ENCODE measurements around the gene UBE2V1.

UBE2V1 gene

GRCh38 chr20:50101281-50101680 is 11.7 kb downstream of the UBE2V1 start:
- DNase-seq (ENCODE audit: insufficient read length, low spot score) (no peak), FAIRE-seq (no peak)
- no peak for TF ChIP-seq POLR2A (IDR thresholded peaks at IDR 0.05; ENCODE audit: low read depth, low read length)

GRCh38 chr20:50100552-50100951 is 12.4 kb downstream of the UBE2V1 start:
- no peak for FAIRE-seq
- no peak for TF ChIP-seq POLR2A (IDR thresholded peaks at IDR 0.05; ENCODE audit: low read depth, low read length)
- no peak for DNase-seq (ENCODE audit: insufficient read length, low spot score)

GRCh38 chr20:50099565-50099991 is 13.4 kb downstream of the UBE2V1 start:
- FAIRE-seq (no peak), DNase-seq (ENCODE audit: insufficient read length, low spot score) (no peak)
- no peak for TF ChIP-seq POLR2A (IDR thresholded peaks at IDR 0.05; ENCODE audit: low read depth, low read length)

GRCh38 chr20:50099113-50099512 is 13.8 kb downstream of the UBE2V1 start:
- no peak for FAIRE-seq
- no peak for DNase-seq (ENCODE audit: insufficient read length, low spot score)
- TF ChIP-seq POLR2A (IDR thresholded peaks at IDR 0.05; ENCODE audit: low read depth, low read length), result no peak

- no peak for TF ChIP-seq POLR2A (IDR thresholded peaks at IDR 0.05; ENCODE audit: low read depth, low read length)
- no peak for DNase-seq (ENCODE audit: insufficient read length, low spot score)
- no peak for FAIRE-seq
These were observed 14.7 kb downstream of the UBE2V1 start for GRCh38 chr20:50098259-50098658.

GRCh38 chr20:50097843-50098242 is 15.1 kb downstream of the UBE2V1 start:
- no peak for DNase-seq (ENCODE audit: insufficient read length, low spot score)
- no peak for TF ChIP-seq POLR2A (IDR thresholded peaks at IDR 0.05; ENCODE audit: low read depth, low read length)

GRCh38 chr20:50096237-50096636 is 16.7 kb downstream of the UBE2V1 start:
- no peak for TF ChIP-seq POLR2A (IDR thresholded peaks at IDR 0.05; ENCODE audit: low read depth, low read length)
- DNase-seq (ENCODE audit: insufficient read length, low spot score), result no peak

More at GRCh38 chr20:50097843-50098242, 15.1 kb downstream of the UBE2V1 start:
- FAIRE-seq, result no peak

GRCh38 chr20:50095476-50096078 is 17.4 kb downstream of the UBE2V1 start:
- no peak for TF ChIP-seq POLR2A (IDR thresholded peaks at IDR 0.05; ENCODE audit: low read depth, low read length)
- DNase-seq (ENCODE audit: insufficient read length, low spot score), result no peak
- FAIRE-seq, result no peak

More at GRCh38 chr20:50096237-50096636, 16.7 kb downstream of the UBE2V1 start:
- no peak for FAIRE-seq

GRCh38 chr20:50094522-50094921 is 18.4 kb downstream of the UBE2V1 start:
- DNase-seq (ENCODE audit: insufficient read length, low spot score), result no peak
- no peak for FAIRE-seq
- no peak for TF ChIP-seq POLR2A (IDR thresholded peaks at IDR 0.05; ENCODE audit: low read depth, low read length)

GRCh38 chr20:50093240-50093639 is 19.7 kb downstream of the UBE2V1 start:
- FAIRE-seq (no peak), DNase-seq (ENCODE audit: insufficient read length, low spot score) (no peak)
- TF ChIP-seq POLR2A (IDR thresholded peaks at IDR 0.05; ENCODE audit: low read depth, low read length), result no peak

GRCh38 chr20:50092436-50092835 is 20.5 kb downstream of the UBE2V1 start:
- no peak for FAIRE-seq
- no peak for DNase-seq (ENCODE audit: insufficient read length, low spot score)
- TF ChIP-seq POLR2A (IDR thresholded peaks at IDR 0.05; ENCODE audit: low read depth, low read length), result no peak

GRCh38 chr20:50089787-50090177 is 23.2 kb downstream of the UBE2V1 start:
- FAIRE-seq (no peak), DNase-seq (ENCODE audit: insufficient read length, low spot score) (no peak)
- no peak for TF ChIP-seq POLR2A (IDR thresholded peaks at IDR 0.05; ENCODE audit: low read depth, low read length)

- TF ChIP-seq POLR2A (IDR thresholded peaks at IDR 0.05; ENCODE audit: low read depth, low read length), result no peak
- FAIRE-seq (no peak), DNase-seq (ENCODE audit: insufficient read length, low spot score) (no peak)
These were observed 23.7 kb downstream of the UBE2V1 start for GRCh38 chr20:50089140-50089786.

GRCh38 chr20:50088022-50088421 is 24.9 kb downstream of the UBE2V1 start:
- FAIRE-seq (no peak), DNase-seq (ENCODE audit: insufficient read length, low spot score) (no peak)
- TF ChIP-seq POLR2A (IDR thresholded peaks at IDR 0.05; ENCODE audit: low read depth, low read length), result no peak
